SKM-1 treated with dmso at 0.1 percent for 144 hours (cell line): ENCODE data around the gene PELI2.
A peak's percentile ranks its signal among the peaks of the same experiment; 100 is the strongest.

ENCODE experiments used
- DNase-seq: peaks from one replicate; lab custom pipeline; 2025; ENCODE audit not compliant: unreplicated experiment; lab: John Stamatoyannopoulos, UW

The PELI2 gene

GRCh38 chr14:56224691-56225681, 106.8 kb downstream of the PELI2 start:
- no peak for DNase-seq

- DNase-seq, result no peak
Measured at GRCh38 chr14:56235388-56235787, 117.2 kb downstream of the PELI2 start.

- DNase-seq, result peak; percentile 60
Measured at GRCh38 chr14:56237398-56237797, 119.2 kb downstream of the PELI2 start.

GRCh38 chr14:56241461-56241860, 123.2 kb downstream of the PELI2 start:
- no peak for DNase-seq

- DNase-seq, result no peak
Measured at GRCh38 chr14:56243110-56243509, 124.9 kb downstream of the PELI2 start.

GRCh38 chr14:56244138-56244789, 126.1 kb downstream of the PELI2 start:
- DNase-seq, result peak; percentile 31

GRCh38 chr14:56247495-56248200, 129.4 kb downstream of the PELI2 start:
- no peak for DNase-seq

GRCh38 chr14:56248442-56248841, 130.2 kb downstream of the PELI2 start:
- DNase-seq, result no peak

GRCh38 chr14:56261046-56261445, 142.8 kb downstream of the PELI2 start:
- no peak for DNase-seq

GRCh38 chr14:56262530-56262929, 144.3 kb downstream of the PELI2 start:
- DNase-seq, result no peak

- DNase-seq, result no peak
Measured at GRCh38 chr14:56268039-56268438, 149.8 kb downstream of the PELI2 start.

GRCh38 chr14:56268673-56269072, 150.5 kb downstream of the PELI2 start:
- no peak for DNase-seq

GRCh38 chr14:56270921-56271320, 152.7 kb downstream of the PELI2 start:
- no peak for DNase-seq

GRCh38 chr14:56271970-56272369, 153.8 kb downstream of the PELI2 start:
- DNase-seq, result no peak

- no peak for DNase-seq
Measured at GRCh38 chr14:56273155-56273554, 154.9 kb downstream of the PELI2 start.

GRCh38 chr14:56273951-56274350, 155.7 kb downstream of the PELI2 start:
- DNase-seq, result no peak

- no peak for DNase-seq
Measured at GRCh38 chr14:56274556-56274955, 156.3 kb downstream of the PELI2 start.

- no peak for DNase-seq
Measured at GRCh38 chr14:56276108-56276507, 157.9 kb downstream of the PELI2 start.

- DNase-seq, result no peak
Measured at GRCh38 chr14:56278383-56278782, 160.2 kb downstream of the PELI2 start.

- DNase-seq, result no peak
Measured at GRCh38 chr14:56280843-56281242, 162.6 kb downstream of the PELI2 start.

- no peak for DNase-seq
Measured at GRCh38 chr14:56282179-56282578, 164.0 kb downstream of the PELI2 start.

- no peak for DNase-seq
Measured at GRCh38 chr14:56284641-56285040, 166.4 kb downstream of the PELI2 start.
